HUES64 (cell line): ENCODE data around the gene CCT2. TPM values are rescaled to one million over a fixed set of nuclear protein-coding genes. Genes with fewer than 3 reads are reported as not detected.

Experiments
- H3K27ac ChIP-seq: 2 replicates; pipeline ENCODE4 v1.7.0; 2013; ENCODE audit warnings: low read depth, low read length, inconsistent platforms
- H3K27me3 ChIP-seq: 2 replicates; pipeline ENCODE4 v1.6.1; 2013; ENCODE audit warnings: mild to moderate bottlenecking, low read length; ENCODE audit not compliant: insufficient read depth
- H3K36me3 ChIP-seq: 2 replicates; pipeline ENCODE4 v1.6.1; 2013; ENCODE audit warnings: mild to moderate bottlenecking, low read length; ENCODE audit not compliant: insufficient read depth
- H3K4me1 ChIP-seq: 2 replicates; pipeline ENCODE4 v1.6.1; 2013; ENCODE audit warnings: mild to moderate bottlenecking, low read length, moderate library complexity; ENCODE audit not compliant: insufficient read depth
- H3K4me3 ChIP-seq: 2 replicates; pipeline ENCODE4 v1.5.1; 2013; ENCODE audit warnings: mild to moderate bottlenecking, low read length, moderate library complexity
- H3K9ac ChIP-seq: 2 replicates; pipeline ENCODE4 v1.6.1; 2013; ENCODE audit warnings: mild to moderate bottlenecking, low read depth, low read length
- H3K9me3 ChIP-seq: 2 replicates; pipeline ENCODE4 v1.6.1; 2013; ENCODE audit warnings: low read depth, low read length; ENCODE audit not compliant: insufficient read depth
- WGBS: fragments of 150-250, 120-280 bp; methylation state at CpG from one replicate; pipeline ENCODE4 v1.1.7; 2013; ENCODE audit warnings: missing lambda C conversion rate; 5-methylcytosine and 5-hydroxymethylcytosine counted together
- polyA plus RNA-seq, 2 experiments: library from polyadenylated mRNA; stranded (reverse); fragments of 50-300 nt; gene quantifications; one replicate each; pipeline ENCODE4 v1.2.3, GENCODE V29; 2013

Gene CCT2
- 443 TPM for polyA plus RNA-seq (2013, experiment 1 of 2)
- polyA plus RNA-seq (2013, experiment 2 of 2), result 385 TPM

GRCh38 chr12:69585189-69586062 lies at the start of gene CCT2:
TSS of gene CCT2 (plus strand) at chr12:69585459. CDS start at chr12:69585522, 63 bp downstream.
- H3K27ac ChIP-seq, result peak within 1 kb of the TSS; percentile 96
- H3K27me3 ChIP-seq, result no peaks in the 10 kb centered on the region
- peaks cover 3% of the 10 kb centered on the region; the same call in 1 of the 2 replicates for H3K4me1 ChIP-seq
- H3K9me3 ChIP-seq, result no peaks in the 10 kb centered on the region
- WGBS, result under 1% methylated on average over 63 of the region's 63 CpGs
- peaks cover 46% of the 10 kb centered on the region for H3K36me3 ChIP-seq
- H3K9ac ChIP-seq, result peak within 1 kb of the TSS; percentile 99
- peak within 1 kb of the TSS; percentile 99 for H3K4me3 ChIP-seq

GRCh38 chr12:69540987-69541386 lies 44.3 kb upstream of the CCT2 start:
- no peaks in the 10 kb centered on the region for H3K27me3 ChIP-seq
- H3K4me1 ChIP-seq, result no peaks in the 10 kb centered on the region
- peaks cover 23% of the 10 kb centered on the region; the same call in 1 of the 2 replicates for H3K36me3 ChIP-seq
- H3K4me3 ChIP-seq, result no peak overlapping the region
- peaks cover 2% of the 10 kb centered on the region; the same call in 1 of the 2 replicates for H3K9me3 ChIP-seq
- H3K27ac ChIP-seq, result no peak overlapping the region
- no peak overlapping the region for H3K9ac ChIP-seq
- WGBS, result 100% methylated on average over 2 of the region's 2 CpGs

GRCh38 chr12:69544087-69544486 lies 41.2 kb upstream of the CCT2 start:
- no peak overlapping the region for H3K4me3 ChIP-seq
- 100% methylated on average over 1 of the region's 1 CpG for whole genome bisulfite sequencing
- no peaks in the 10 kb centered on the region for H3K27me3 ChIP-seq
- H3K4me1 ChIP-seq, result no peaks in the 10 kb centered on the region
- no peak overlapping the region for H3K27ac ChIP-seq
- peaks cover 15% of the 10 kb centered on the region; the same call in 1 of the 2 replicates for H3K36me3 ChIP-seq
- peaks cover 2% of the 10 kb centered on the region; the same call in 1 of the 2 replicates for H3K9me3 ChIP-seq
- H3K9ac ChIP-seq, result no peak overlapping the region

- WGBS, result 100% methylated on average over 1 of the region's 1 CpG
Observed at GRCh38 chr12:69545081-69545480, 40.2 kb upstream of the CCT2 start.

GRCh38 chr12:69546693-69547438 lies 38.4 kb upstream of the CCT2 start:
- H3K4me3 ChIP-seq, result no peak overlapping the region
- no peak overlapping the region for H3K27ac ChIP-seq
- no peaks in the 10 kb centered on the region for H3K27me3 ChIP-seq
- peaks cover 9% of the 10 kb centered on the region; the same call in 1 of the 2 replicates for H3K36me3 ChIP-seq
- no peaks in the 10 kb centered on the region for H3K4me1 ChIP-seq
- H3K9ac ChIP-seq, result no peak overlapping the region
- peaks cover 2% of the 10 kb centered on the region; the same call in 1 of the 2 replicates for H3K9me3 ChIP-seq
- WGBS, result 88% methylated on average over 7 of the region's 7 CpGs

More at GRCh38 chr12:69545081-69545480, 40.2 kb upstream of the CCT2 start:
- H3K36me3 ChIP-seq, result peaks cover 15% of the 10 kb centered on the region; the same call in 1 of the 2 replicates
- no peaks in the 10 kb centered on the region for H3K27me3 ChIP-seq
- no peak overlapping the region for H3K27ac ChIP-seq
- H3K9ac ChIP-seq, result no peak overlapping the region
- no peaks in the 10 kb centered on the region for H3K4me1 ChIP-seq
- H3K4me3 ChIP-seq, result no peak overlapping the region
- H3K9me3 ChIP-seq, result peaks cover 2% of the 10 kb centered on the region; the same call in 1 of the 2 replicates

- H3K36me3 ChIP-seq, result peaks cover 4% of the 10 kb centered on the region; the same call in 1 of the 2 replicates
- no peaks in the 10 kb centered on the region for H3K4me1 ChIP-seq
- H3K9me3 ChIP-seq, result no peaks in the 10 kb centered on the region
- H3K27me3 ChIP-seq, result no peaks in the 10 kb centered on the region
- H3K9ac ChIP-seq, result no peak overlapping the region
- H3K4me3 ChIP-seq, result no peak overlapping the region
- no peak overlapping the region for H3K27ac ChIP-seq
Observed at GRCh38 chr12:69548687-69549086, 36.6 kb upstream of the CCT2 start.

- no peaks in the 10 kb centered on the region for H3K4me1 ChIP-seq
- no peaks in the 10 kb centered on the region for H3K9me3 ChIP-seq
- WGBS, result 95% methylated on average over 7 of the region's 8 CpGs
- no peak overlapping the region for H3K9ac ChIP-seq
- H3K4me3 ChIP-seq, result no peak overlapping the region
- peaks cover 3% of the 10 kb centered on the region; the same call in 1 of the 2 replicates for H3K36me3 ChIP-seq
- no peaks in the 10 kb centered on the region for H3K27me3 ChIP-seq
- no peak overlapping the region for H3K27ac ChIP-seq
Observed at GRCh38 chr12:69550569-69551350, 34.5 kb upstream of the CCT2 start.

- H3K4me1 ChIP-seq, result no peaks in the 10 kb centered on the region
- WGBS, result 88% methylated on average over 2 of the region's 2 CpGs
- no peaks in the 10 kb centered on the region for H3K27me3 ChIP-seq
- H3K4me3 ChIP-seq, result no peak overlapping the region
- no peaks in the 10 kb centered on the region for H3K9me3 ChIP-seq
- peaks cover 3% of the 10 kb centered on the region; the same call in 1 of the 2 replicates for H3K36me3 ChIP-seq
- no peak overlapping the region for H3K27ac ChIP-seq
- H3K9ac ChIP-seq, result no peak overlapping the region
Observed at GRCh38 chr12:69553628-69554248, 31.5 kb upstream of the CCT2 start.

GRCh38 chr12:69555461-69555860 lies 29.8 kb upstream of the CCT2 start:
- H3K4me3 ChIP-seq, result no peak overlapping the region
- H3K27me3 ChIP-seq, result no peaks in the 10 kb centered on the region
- peaks cover 3% of the 10 kb centered on the region; the same call in 1 of the 2 replicates for H3K36me3 ChIP-seq
- no peak overlapping the region for H3K9ac ChIP-seq
- H3K4me1 ChIP-seq, result no peaks in the 10 kb centered on the region
- no peak overlapping the region for H3K27ac ChIP-seq
- no peaks in the 10 kb centered on the region for H3K9me3 ChIP-seq
- 91% methylated on average over 4 of the region's 6 CpGs for WGBS

- Histone ChIP-seq H3K27ac (no peak overlapping the region), H3K4me3 (no peak overlapping the region), H3K9me3 (no peaks in the 10 kb centered on the region), H3K4me1 (no peaks in the 10 kb centered on the region), H3K27me3 (no peaks in the 10 kb centered on the region), H3K36me3 (peaks cover 3% of the 10 kb centered on the region; the same call in 1 of the 2 replicates), H3K9ac (no peak overlapping the region)
- 89% methylated on average over 9 of the region's 9 CpGs for WGBS
Observed at GRCh38 chr12:69556383-69556782, 28.9 kb upstream of the CCT2 start.
